GM10248 (cell line): ENCODE results near the gene ZNF214.

Experiments
- CTCF ChIA-PET: fragments of 300-600 bp; sonication (Branson Sonifier 250); formaldehyde crosslinking; extraction: SDS; loops from one replicate; lab custom pipeline; 2021; ENCODE audit warnings: antibody characterized with exemption; lab: Yijun Ruan, JAX
- POLR2A ChIA-PET: fragments of 350-650 bp; sonication (Branson Sonifier 250); formaldehyde crosslinking; extraction: SDS; loops from one replicate; lab custom pipeline; 2020; ENCODE audit warnings: antibody characterized with exemption; lab: Yijun Ruan, JAX
- DNase-seq: peaks from one replicate; pipeline ENCODE4 v3.0.0; 2012; ENCODE audit errors: extremely low spot score
- TF ChIP-seq, protein P1 (sequence below): IDR thresholded peaks from 2 replicates; pipeline ENCODE4 v1.5.1; 2012; ENCODE audit warnings: mild to moderate bottlenecking, low read depth; ENCODE audit errors: extremely low read depth, missing control alignments, control extremely low read depth

Gene ZNF214

DNA sequence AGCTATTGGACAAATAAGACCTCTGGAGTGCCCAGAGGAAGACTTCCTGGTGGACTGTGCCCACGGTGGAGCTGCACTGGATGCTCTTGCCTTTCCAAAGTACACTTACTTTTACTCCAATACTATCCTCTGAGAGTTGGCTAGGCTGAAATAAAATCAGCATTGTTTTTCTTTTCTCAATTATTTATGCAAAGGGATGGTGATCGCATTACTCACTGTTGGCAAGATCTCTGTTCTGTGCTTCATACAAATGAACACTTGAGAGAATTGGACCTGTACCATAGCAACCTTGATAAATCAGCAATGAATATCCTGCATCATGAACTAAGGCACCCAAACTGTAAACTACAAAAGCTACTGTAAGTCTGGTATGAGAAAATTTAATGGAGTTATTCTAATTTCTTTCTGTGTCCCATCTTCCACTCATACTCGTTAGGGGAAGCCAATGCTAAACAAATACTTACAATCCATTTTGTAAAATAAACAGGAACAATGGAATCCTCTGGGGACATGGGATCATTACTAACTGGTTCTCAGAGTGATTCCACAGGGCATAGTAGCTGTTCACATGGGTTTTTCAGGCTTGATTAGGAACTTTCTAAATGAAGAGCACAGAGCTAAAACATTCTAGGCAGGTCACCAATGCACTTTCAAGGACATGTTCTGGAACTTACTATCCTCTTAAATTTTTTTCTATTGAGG lies 26.5 kb upstream of the ZNF214 start:
- POLR2A ChIA-PET = no interaction called here
- TF ChIP-seq, protein P1, sequence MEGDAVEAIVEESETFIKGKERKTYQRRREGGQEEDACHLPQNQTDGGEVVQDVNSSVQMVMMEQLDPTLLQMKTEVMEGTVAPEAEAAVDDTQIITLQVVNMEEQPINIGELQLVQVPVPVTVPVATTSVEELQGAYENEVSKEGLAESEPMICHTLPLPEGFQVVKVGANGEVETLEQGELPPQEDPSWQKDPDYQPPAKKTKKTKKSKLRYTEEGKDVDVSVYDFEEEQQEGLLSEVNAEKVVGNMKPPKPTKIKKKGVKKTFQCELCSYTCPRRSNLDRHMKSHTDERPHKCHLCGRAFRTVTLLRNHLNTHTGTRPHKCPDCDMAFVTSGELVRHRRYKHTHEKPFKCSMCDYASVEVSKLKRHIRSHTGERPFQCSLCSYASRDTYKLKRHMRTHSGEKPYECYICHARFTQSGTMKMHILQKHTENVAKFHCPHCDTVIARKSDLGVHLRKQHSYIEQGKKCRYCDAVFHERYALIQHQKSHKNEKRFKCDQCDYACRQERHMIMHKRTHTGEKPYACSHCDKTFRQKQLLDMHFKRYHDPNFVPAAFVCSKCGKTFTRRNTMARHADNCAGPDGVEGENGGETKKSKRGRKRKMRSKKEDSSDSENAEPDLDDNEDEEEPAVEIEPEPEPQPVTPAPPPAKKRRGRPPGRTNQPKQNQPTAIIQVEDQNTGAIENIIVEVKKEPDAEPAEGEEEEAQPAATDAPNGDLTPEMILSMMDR = no peak
- CTCF ChIA-PET = no interaction called here
- no peak for DNase-seq

DNA sequence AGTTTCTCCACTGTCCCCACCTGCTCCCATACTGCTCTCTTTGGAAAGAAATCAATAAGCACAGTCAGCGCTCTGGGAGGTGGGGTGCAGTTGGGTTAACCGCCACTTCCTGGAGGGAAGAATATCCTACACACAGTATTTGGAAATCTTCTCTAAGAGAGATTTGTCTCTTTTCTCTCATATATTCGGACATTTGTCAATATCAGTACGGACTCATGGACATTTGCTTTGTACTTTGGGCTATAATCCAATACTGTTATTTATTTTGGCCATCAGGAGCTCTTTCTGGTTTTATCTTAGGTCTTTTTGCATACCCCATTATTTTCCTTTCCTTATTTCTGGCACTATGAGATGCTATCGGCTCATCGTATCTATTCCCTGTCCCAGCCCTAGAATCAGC lies 13.9 kb upstream of the ZNF214 start:
- ChIA-PET POLR2A (no interaction called here), CTCF (no interaction called here)
- TF ChIP-seq, protein P1 = no peak
- no peak for DNase-seq

DNA sequence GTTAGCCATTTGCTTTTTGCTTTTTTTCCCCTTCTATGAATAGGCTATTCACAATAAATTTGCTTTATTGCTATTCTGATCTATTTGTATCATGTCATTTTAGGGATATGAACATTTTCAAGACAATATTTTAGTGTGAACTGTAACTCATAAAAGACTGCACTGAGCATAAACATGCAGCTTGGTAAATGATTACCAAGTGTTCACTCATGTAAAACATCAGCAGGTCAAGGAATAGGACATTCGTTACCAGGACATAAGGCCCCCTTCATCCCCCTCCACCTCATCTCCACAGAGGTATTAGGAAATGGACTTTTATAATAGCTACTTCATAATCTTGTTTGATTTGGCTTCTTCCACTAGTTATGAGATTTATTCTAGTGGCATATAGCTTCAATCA lies 12.5 kb upstream of the ZNF214 start:
- POLR2A ChIA-PET = no interaction called here
- DNase-seq = no peak
- CTCF ChIA-PET = interaction anchor here (1.0 kb wide), 1 partner anchor 9 kb away, joined by 3 read pairs; no protein-coding TSS in a partner anchor
- TF ChIP-seq, protein P1 = no peak

DNA sequence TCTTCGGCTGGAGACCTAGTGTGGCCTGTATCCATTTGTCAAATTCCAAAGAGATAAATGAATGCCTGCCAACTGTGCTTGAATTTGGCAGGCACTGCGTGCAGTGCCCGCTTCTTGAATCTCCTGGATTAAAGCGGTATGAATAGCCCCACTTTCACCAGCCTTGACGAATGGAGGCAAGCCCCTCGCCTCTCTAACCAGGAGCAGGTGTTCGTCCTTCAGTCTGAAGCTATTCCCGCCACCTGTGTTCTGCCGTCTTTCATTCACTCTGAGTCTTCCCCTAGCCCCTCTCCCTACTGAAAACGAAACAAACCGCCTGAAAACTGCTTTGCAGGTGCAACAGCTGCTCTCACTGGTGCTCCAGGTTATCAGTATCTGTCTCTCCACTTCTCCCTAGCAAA lies 11.3 kb upstream of the ZNF214 start:
- POLR2A ChIA-PET = no interaction called here
- CTCF ChIA-PET = no interaction called here
- TF ChIP-seq, protein P1 = no peak
- no peak for DNase-seq

DNA sequence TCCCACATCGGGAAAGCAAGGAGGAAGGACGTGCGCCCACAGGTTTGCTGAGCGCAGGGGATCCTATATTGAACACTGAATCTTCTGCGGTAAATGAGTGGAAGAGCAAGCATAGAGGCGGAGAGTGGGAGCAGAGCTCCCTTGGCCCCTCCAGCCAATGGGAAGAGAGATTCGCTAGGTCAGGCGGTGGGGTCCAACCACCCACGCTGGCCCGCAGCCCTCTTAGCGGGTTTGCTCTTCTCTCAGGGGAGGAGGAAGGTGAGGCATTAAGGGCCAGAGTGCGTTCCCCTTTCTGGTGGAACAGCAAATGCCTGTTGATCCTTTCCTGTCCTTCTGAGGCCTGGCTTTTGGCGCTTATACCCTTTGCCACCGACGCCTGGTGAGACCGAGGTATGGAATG lies 10.7 kb upstream of the ZNF214 start:
- ChIA-PET POLR2A (no interaction called here), CTCF (interaction anchor here (1.8 kb wide), 1 partner anchor 412 kb away, joined by 4 read pairs; no protein-coding TSS in a partner anchor)
- DNase-seq = no peak
- TF ChIP-seq, protein P1 = no peak

DNA sequence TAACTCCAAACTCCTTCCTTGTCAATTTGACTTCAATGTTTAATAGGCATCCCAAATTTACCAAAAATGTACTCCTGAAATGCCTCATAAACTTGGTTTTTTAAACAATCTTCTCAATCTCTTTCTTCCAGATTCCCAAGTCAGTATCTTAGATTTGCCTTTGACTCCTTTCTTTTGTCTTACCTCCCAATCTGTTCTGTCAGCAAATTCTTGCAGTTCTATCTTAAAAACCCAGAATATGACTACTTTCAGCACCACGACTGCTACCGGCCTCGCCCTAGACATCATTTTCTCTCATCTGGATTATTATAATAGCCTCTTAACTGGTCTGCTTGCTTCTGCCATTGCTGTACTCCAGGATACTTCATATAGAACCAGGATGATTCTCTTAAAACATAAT lies 8.0 kb upstream of the ZNF214 start:
- DNase-seq = no peak
- TF ChIP-seq, protein P1 = no peak
- CTCF ChIA-PET = no interaction called here
- POLR2A ChIA-PET = no interaction called here
